SIG-M5 treated with dmso at 0.1 percent for 504 hours (cell line): Measurements from ENCODE around the gene DYNC1H1.

Source experiments
- DNase-seq: peaks from one replicate; lab custom pipeline; 2025; ENCODE audit not compliant: unreplicated experiment; lab: John Stamatoyannopoulos, UW

Gene DYNC1H1

GRCh38 chr14:102086972-102087761 is 122.8 kb downstream of the DYNC1H1 start, which contains the start of gene HSP90AA1:
TSS of gene HSP90AA1 (minus strand) at chr14:102087044. CDS start at chr14:102086378, 666 bp downstream.
- DNase-seq = peak; percentile 81

DNA sequence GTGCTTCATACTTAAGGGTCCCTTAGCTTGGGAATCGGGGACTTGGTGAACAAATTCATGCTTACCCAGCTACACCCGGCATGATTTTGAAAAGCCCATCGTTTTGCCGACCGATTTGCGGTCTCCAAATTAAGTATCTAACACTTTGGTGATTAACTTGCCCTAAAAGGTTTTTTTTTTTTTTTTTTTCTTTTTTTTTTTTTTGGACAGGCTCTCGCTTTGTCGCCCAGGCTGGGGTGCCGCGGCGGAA is 123.3 kb downstream of the DYNC1H1 start:
- DNase-seq = no peak

GRCh38 chr14:102088012-102088792 is 123.8 kb downstream of the DYNC1H1 start:
- DNase-seq = peak; percentile 81

DNA sequence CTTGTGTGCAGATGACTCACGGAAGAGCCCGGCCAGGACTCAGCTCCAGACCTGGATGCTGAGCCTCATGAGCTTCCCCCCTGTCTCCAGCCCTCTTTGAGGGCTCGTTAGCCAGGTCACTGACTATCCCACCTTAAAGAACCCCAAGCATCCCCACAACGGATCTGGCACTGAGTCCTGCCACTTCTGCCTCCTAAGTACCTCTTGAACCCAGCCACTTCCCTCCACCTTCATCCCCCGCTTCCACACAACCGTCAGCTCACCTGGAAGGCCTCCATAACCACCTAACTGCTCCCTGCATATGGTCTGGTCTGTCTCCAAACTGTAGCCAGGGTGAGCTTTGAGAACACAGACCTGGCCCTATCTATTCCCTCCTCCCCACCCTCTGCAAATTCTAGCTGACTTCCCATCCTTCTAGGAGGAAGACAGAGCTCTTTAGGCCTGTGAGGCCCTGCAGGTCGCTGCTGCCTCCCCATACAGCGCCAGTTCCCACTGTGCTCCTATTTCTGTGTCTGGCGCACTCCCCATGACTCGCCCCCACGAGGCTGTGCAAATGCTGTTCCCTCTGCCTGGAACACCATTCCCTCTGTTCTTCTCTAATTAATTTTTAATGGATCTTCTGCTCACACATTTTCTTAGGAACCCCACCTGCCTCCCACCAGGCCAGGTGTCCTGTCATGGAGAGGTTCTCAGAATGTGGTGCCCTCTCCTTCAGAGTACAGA is 125.4 kb downstream of the DYNC1H1 start:
- DNase-seq = no peak

DNA sequence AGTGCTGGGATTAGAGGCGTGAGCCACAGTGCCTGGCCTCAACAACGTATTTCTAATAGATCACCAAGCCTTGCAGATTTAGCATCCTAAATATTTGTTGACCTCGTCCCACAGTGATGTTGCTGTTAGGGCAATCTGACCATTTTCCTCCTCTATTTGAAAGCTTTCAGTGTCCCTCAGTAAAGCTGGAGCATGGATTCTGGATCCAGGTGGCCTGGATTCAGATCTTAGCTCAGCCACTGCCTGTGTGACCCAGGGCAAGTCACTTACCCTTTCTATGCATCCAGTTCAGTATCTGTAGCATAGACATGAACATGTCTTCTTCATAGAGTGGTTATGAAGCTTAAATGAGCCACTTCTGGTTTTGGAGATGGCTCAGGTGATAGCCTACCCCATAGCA is 126.3 kb downstream of the DYNC1H1 start:
- no peak for DNase-seq

DNA sequence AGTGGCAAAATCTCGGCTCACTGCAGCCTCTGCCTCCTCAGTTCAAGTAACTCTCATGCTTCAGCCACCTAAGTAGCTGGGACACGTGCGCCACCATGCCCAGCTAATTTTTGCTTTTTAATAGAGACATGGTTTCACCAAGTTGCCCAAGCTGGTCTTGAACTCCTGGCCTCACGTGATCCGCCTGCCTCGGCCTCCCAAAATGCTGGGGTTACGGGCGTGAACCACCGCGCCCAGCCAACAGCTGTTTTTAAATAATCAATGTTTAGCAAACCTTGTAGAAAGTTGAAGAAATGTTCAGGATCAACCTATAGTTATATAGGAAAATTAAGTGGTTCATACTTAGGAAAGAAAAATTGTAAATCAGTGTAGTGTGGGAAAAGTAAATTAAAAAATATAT is 128.4 kb downstream of the DYNC1H1 start:
- DNase-seq = no peak

DNA sequence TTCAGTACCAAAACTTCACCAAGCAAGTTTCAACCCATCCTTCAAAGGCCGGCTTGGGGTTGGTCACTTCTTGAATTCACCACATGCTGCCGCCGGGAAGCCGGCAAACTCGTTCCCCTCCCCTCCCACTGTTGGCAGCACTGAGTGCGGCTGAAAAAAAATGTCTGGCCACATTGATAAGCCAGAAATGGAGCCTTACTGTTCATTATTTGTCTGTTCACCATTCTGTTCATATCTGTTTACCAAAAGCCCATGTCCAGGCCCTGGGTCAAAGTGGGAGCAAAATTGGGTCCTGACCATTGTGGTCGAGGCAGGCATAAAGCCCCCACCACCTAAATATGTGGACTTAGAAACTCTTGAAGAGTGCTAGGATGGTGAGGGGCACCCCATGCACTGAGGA is 129.7 kb downstream of the DYNC1H1 start:
- no peak for DNase-seq

DNA sequence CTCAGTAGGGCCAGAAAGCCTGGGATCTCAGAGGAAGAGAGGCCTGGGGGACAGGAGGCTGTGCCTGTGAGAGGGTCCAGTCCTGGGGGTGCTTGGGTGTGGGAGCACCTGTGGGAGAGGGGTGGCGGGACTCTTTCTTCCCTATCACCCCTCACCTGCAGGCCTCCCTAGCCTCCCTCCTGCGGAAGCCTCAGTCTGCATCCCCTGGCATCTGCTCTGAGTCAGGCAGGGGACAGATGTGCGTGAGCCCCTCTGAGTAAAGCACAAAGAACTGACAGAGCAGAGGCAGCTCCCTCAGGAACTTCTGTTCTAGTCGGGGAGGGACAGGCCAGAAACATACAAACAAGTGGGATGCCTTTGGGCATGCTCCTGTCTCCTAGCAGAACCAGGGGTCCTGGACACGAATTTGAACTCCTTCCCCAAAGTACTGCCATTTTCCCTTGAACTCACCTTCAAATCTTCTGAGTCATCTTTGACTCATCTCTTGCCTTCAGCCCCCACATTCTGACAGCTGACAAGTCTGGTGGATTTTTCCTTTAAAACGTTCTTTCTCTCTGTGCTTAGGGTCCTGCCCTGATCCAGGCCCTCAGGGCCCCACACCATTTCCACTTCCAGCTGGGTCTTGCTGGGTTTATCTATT is 131.0 kb downstream of the DYNC1H1 start:
- DNase-seq = no peak

- no peak for DNase-seq
Observed at GRCh38 chr14:102095871-102096568, 131.6 kb downstream of the DYNC1H1 start.

DNA sequence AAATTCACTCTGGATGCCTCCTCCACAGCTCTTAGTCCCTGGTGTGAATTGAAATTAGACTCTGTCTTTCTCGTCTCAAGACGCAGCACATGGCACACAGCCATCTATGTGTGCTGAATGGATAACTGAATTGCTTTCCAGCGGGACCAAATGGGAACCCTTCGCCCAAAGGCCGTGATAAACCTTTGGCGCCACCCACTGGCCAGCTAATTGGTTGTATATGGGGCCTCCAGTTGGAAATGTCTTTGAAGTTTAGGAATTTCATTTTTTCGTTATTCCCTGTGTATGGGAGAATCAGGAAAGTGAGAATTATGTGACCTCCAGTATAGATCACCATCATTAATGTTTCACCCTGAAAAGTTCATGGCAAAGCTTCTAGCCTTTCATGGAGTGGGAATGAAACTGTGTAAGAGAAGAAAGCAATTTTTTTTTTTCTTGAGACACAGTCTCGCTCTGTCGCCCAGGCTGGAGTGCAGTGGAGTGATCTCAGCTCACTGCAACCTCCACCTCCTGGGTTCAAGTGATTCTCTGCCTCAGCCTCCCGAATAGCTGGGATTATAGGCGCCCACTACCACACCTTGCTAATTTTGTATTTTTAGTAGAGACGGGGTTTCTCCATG is 132.3 kb downstream of the DYNC1H1 start:
- peak; percentile 54 for DNase-seq

DNA sequence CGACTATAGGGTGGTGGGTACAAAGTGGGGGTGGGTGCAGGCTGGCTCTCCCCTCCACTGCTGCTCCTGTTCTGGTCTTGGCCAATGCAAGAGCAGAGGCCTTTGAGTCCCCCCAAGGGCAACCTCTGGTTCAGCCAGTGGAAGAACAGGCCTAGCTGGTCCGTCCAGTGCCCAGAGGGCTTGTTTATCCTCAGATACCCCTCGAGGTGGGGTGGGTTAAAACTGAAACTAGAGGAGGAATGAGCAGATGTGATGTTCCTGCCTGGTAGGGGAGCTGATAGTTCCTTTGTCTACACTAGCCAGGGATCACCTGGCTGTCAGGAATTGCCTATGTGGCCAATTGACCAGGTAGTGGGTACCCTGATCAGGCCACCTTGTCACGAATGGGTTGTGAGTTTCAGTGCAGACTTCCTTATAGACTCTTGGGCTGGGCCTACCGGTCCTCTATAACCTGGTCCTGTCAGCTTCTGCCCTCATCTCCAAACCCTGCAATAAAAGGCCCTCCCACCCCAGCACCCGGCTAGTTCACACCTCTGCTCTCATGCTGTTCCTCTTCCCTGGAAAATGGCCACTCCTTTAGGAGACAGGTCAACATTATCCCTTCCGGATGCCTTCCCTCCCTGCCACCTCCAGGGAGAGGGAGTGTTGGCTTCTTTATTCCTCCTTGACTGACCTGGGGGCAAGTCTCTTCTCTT is 133.2 kb downstream of the DYNC1H1 start:
- DNase-seq = peak; percentile 16

DNA sequence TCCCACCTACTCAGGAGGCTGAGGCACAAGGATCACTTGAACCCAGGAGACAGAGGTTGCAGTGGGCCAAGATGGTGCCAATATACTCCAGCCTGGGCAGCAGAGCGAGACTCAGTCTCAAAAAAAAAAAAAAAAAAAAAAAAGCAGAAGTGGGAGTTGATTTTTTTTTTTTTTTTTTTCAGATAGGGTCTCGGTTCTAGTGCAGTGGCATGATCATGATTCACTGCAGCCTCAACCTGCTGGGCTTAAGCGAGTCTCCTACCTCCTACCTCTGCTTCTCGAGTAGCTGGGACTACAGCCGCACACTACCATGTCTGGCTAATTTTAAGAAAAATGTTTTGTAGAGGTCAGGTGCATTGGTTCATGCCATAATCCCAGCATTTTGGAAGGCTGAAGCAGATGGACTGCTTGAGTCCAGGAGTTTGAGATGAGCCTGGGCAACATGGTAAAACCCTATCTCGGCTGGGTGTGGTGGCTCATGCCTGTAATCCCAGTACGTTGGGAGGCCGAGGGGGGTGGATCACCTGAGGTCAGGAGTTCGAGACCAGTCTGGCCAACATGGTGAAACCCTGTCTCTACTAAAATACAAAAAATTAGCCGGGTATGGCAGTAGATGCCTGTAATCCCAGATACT is 138.8 kb downstream of the DYNC1H1 start:
- DNase-seq = no peak

DNA sequence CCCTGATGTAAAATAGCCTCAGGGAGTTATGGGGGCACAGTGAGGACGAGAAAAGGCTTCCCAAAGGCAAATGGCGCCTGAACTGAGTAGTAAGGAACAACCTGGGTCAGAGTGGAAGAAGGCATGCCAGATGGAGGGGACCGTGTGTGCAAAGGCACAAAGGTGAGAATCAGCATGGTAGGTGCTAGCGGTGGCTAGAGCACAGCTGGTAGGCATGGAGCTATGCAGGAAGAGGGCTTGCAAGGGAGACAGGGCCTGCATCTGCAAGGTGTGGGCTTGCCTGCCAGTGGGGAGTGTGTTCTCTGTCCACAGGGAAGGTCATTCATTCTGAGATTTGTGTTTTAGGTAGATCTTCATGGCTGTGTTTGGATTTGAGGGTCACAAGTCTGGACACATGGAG is 141.0 kb downstream of the DYNC1H1 start:
- DNase-seq = no peak
